Neural cell (in vitro differentiated cells): ENCODE data around the gene NCKAP1. TPM values are rescaled to one million over a fixed set of nuclear protein-coding genes. Genes with fewer than 3 reads are reported as not detected.
"Not testable (repeated sequence)": the region's sequence is repeated elsewhere in the genome, so short reads cannot be mapped to it uniquely, and the experiment has no call there.

ENCODE experiments used
- H2AFZ ChIP-seq: fragments of 200-600, 300-800 bp; sonication (generic), shearing (Covaris generic); 2 replicates; pipeline ENCODE4 v1.6.0; 2014; ENCODE audit warnings: low read depth, mild to moderate bottlenecking, antibody characterized with exemption, low read length, moderate library complexity
- H3F3A ChIP-seq: fragments of 200-600 bp; shearing (Covaris generic); 2 replicates; pipeline ENCODE4 v1.6.1; 2016; ENCODE audit warnings: mild to moderate bottlenecking, moderate library complexity, mixed read lengths, antibody characterized with exemption, low read length; ENCODE audit not compliant: insufficient read depth, poor library complexity, severe bottlenecking
- H3K27ac ChIP-seq: fragments of 200-600, 300-800 bp; sonication (generic), shearing (Covaris generic); 2 replicates; pipeline ENCODE4 v1.5.1; 2014; ENCODE audit warnings: mild to moderate bottlenecking, low read length, moderate library complexity
- H3K27me3 ChIP-seq: fragments of 300-800, 200-600 bp; sonication (generic), shearing (Covaris generic); 2 replicates; pipeline ENCODE4 v1.6.0; 2014; ENCODE audit warnings: mild to moderate bottlenecking, low read depth, low read length, moderate library complexity; ENCODE audit not compliant: insufficient read depth
- H3K36me3 ChIP-seq: fragments of 300-800, 200-600 bp; sonication (generic), shearing (Covaris generic); 2 replicates; pipeline ENCODE4 v1.5.1; 2014; ENCODE audit warnings: mild to moderate bottlenecking, antibody characterized with exemption, low read length, moderate library complexity; ENCODE audit not compliant: insufficient read depth
- H3K4me2 ChIP-seq: fragments of 300-800, 200-600 bp; sonication (generic), shearing (Covaris generic); 2 replicates; pipeline ENCODE4 v1.6.0; 2014; ENCODE audit warnings: mild to moderate bottlenecking, low read length
- H3K4me3 ChIP-seq: fragments of 300-800, 200-600 bp; sonication (generic), shearing (Covaris generic); 2 replicates; pipeline ENCODE4 v1.5.1; 2014; ENCODE audit warnings: mild to moderate bottlenecking, low read length, moderate library complexity
- H3K79me2 ChIP-seq: fragments of 200-600 bp; shearing (Covaris generic); replicated peaks from 2 replicates; pipeline ENCODE4 v1.6.0; 2014; ENCODE audit warnings: mild to moderate bottlenecking, low read length, moderate library complexity; ENCODE audit not compliant: insufficient read depth
- H3K9ac ChIP-seq: fragments of 300-800, 200-600 bp; sonication (generic), shearing (Covaris generic); 2 replicates; pipeline ENCODE4 v1.6.1; 2016; ENCODE audit warnings: mild to moderate bottlenecking, low read length, mixed read lengths
- H3K9me2 ChIP-seq: fragments of 200-600 bp; shearing (Covaris generic); 2 replicates; pipeline ENCODE4 v1.6.1; 2016; ENCODE audit warnings: mild to moderate bottlenecking, low read length, mixed read lengths; ENCODE audit not compliant: insufficient read depth
- H3K9me3 ChIP-seq: fragments of 200-600, 300-800 bp; sonication (generic), shearing (Covaris generic); 2 replicates; pipeline ENCODE4 v1.6.1; 2016; ENCODE audit warnings: mild to moderate bottlenecking, mixed run types, low read length, moderate library complexity, mixed read lengths
- H4K20me1 ChIP-seq: fragments of 200-600 bp; shearing (Covaris generic); 2 replicates; pipeline ENCODE4 v1.6.1; 2016; ENCODE audit warnings: mild to moderate bottlenecking, mixed run types; ENCODE audit not compliant: insufficient read depth
- EP300 ChIP-seq: fragments of 450-650 bp; conservative IDR thresholded peaks from 2 replicates; pipeline ENCODE4 v1.6.1; 2014; ENCODE audit warnings: antibody characterized with exemption, mild to moderate bottlenecking, moderate library complexity; ENCODE audit not compliant: poor library complexity, severe bottlenecking
- EZH2 ChIP-seq: fragments of 200-600, 300-800 bp; shearing (Covaris generic), sonication (generic); IDR thresholded peaks from 2 replicates; pipeline ENCODE4 v1.6.1; 2014; ENCODE audit warnings: antibody characterized with exemption, low read length, borderline replicate concordance, mild to moderate bottlenecking; ENCODE audit not compliant: insufficient read depth, poor library complexity, severe bottlenecking
- MXI1 ChIP-seq: fragments of 450-650 bp; conservative IDR thresholded peaks from 2 replicates; pipeline ENCODE4 v1.6.1; 2014; ENCODE audit warnings: antibody characterized with exemption, mild to moderate bottlenecking; ENCODE audit not compliant: poor library complexity, severe bottlenecking
- POLR2AphosphoS5 ChIP-seq: IDR thresholded peaks from 2 replicates; pipeline ENCODE4 v1.6.1; 2012
- RAD21 ChIP-seq: fragments of 450-650 bp; conservative IDR thresholded peaks from 2 replicates; pipeline ENCODE4 v1.6.1; 2014; ENCODE audit warnings: antibody characterized with exemption, mild to moderate bottlenecking, moderate library complexity
- REST ChIP-seq: IDR thresholded peaks from 2 replicates; pipeline ENCODE4 v1.6.1; 2012; ENCODE audit warnings: borderline replicate concordance
- SMC3 ChIP-seq: fragments of 450-650 bp; conservative IDR thresholded peaks from 2 replicates; pipeline ENCODE4 v1.6.1; 2014; ENCODE audit warnings: antibody characterized with exemption, mild to moderate bottlenecking, moderate library complexity; ENCODE audit not compliant: poor library complexity
- TAF1 ChIP-seq: IDR thresholded peaks from 2 replicates; pipeline ENCODE4 v1.6.1; 2012; ENCODE audit warnings: low read depth
- polyA plus RNA-seq: library from polyadenylated mRNA; depleted of rRNA; stranded (reverse); fragments of >200 nt; gene quantifications from 2 replicates; pipeline ENCODE4 v1.2.3, GENCODE V29; 2014
- TF ChIP-seq, protein P1 (sequence below): fragments of 450-650 bp; IDR thresholded peaks from 2 replicates; pipeline ENCODE4 v1.5.1; 2014; ENCODE audit warnings: antibody characterized with exemption, mild to moderate bottlenecking, moderate library complexity; ENCODE audit not compliant: poor library complexity, severe bottlenecking

The NCKAP1 gene
- polyA plus RNA-seq, 1 donor from 2014 or later, result 124 TPM

DNA sequence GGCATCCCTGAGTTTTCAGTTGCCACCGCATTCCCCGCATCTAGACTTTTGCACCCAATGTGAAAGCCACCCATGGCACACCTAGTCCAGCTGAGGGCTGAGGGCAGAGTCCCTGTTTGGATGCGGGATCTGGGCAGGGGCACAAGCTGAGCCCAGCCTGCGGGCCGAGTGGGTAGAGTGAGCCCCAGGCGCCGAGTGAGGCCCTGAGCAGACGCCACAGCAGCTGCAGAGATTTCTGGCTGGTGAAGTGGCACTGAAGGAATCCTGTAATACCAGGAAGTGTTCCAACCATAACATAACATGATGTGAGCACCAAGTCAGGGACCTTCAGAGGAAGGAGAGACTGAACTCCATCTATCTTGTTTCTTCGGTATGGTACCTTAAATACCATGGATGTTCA lies 144.1 kb downstream of the NCKAP1 start:
- no peak overlapping the region for H3K4me3 ChIP-seq
- H3K27me3 ChIP-seq, result no peaks in the 10 kb centered on the region
- H3K36me3 ChIP-seq, result no peaks in the 10 kb centered on the region
- H3K9ac ChIP-seq, result no peak overlapping the region
- H3K27ac ChIP-seq, result no peak overlapping the region
- TF ChIP-seq EZH2 (no peak), SMC3 (no peak), REST (no peak), EP300 (no peak), POLR2AphosphoS5 (no peak), TAF1 (no peak), RAD21 (no peak), MXI1 (no peak)
- TF ChIP-seq, protein P1, sequence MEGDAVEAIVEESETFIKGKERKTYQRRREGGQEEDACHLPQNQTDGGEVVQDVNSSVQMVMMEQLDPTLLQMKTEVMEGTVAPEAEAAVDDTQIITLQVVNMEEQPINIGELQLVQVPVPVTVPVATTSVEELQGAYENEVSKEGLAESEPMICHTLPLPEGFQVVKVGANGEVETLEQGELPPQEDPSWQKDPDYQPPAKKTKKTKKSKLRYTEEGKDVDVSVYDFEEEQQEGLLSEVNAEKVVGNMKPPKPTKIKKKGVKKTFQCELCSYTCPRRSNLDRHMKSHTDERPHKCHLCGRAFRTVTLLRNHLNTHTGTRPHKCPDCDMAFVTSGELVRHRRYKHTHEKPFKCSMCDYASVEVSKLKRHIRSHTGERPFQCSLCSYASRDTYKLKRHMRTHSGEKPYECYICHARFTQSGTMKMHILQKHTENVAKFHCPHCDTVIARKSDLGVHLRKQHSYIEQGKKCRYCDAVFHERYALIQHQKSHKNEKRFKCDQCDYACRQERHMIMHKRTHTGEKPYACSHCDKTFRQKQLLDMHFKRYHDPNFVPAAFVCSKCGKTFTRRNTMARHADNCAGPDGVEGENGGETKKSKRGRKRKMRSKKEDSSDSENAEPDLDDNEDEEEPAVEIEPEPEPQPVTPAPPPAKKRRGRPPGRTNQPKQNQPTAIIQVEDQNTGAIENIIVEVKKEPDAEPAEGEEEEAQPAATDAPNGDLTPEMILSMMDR, result no peak
- no peaks in the 10 kb centered on the region for H3K9me3 ChIP-seq
- H3K4me2 ChIP-seq, result no peak overlapping the region
- H2AFZ ChIP-seq, result no peak overlapping the region
- H3K79me2 ChIP-seq, result no peaks in the 10 kb centered on the region
- H4K20me1 ChIP-seq, result no peaks in the 10 kb centered on the region
- H3F3A ChIP-seq, result no peaks in the 10 kb centered on the region
- H3K9me2 ChIP-seq, result no peaks in the 10 kb centered on the region

- Histone ChIP-seq H3K9ac (no peak overlapping the region), H3K27ac (no peak overlapping the region), H2AFZ (no peak overlapping the region), H4K20me1 (no peaks in the 10 kb centered on the region), H3K36me3 (no peaks in the 10 kb centered on the region), H3K4me2 (no peak overlapping the region), H3K9me3 (no peaks in the 10 kb centered on the region), H3K27me3 (no peaks in the 10 kb centered on the region), H3K79me2 (no peaks in the 10 kb centered on the region), H3K4me3 (no peak overlapping the region), H3K9me2 (no peaks in the 10 kb centered on the region), H3F3A (no peaks in the 10 kb centered on the region)
- TF ChIP-seq POLR2AphosphoS5 (no peak), RAD21 (no peak), EP300 (no peak), SMC3 (no peak), EZH2 (no peak), MXI1 (no peak)
- TF ChIP-seq, protein P1, result no peak
These were observed 144.6 kb downstream of the NCKAP1 start for GRCh38 chr2:182893666-182894065.

DNA sequence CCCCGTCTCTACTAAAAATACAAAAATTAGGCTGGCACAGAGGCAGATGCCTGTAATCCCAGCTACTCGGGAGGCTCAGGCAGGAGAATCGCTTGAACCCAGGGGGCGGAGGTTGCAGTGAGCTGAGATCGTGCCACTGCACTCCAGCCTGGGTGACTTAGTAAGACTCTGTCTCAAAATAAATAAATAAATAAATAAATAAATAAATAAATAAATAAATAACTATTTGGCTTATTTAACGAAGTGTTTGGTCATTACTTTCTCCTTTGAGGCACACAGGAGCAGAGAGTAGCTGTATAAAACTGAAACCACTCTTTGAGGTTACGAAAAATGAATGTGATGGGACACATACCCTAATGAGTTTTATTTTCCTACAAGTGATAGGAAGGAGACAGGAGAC lies 145.2 kb downstream of the NCKAP1 start:
- not testable (repeated sequence) for H3K27me3 ChIP-seq, H3F3A ChIP-seq, H3K9me3 ChIP-seq, H3K27ac ChIP-seq, H3K9me2 ChIP-seq, H4K20me1 ChIP-seq, H3K4me3 ChIP-seq, H3K4me2 ChIP-seq, H3K36me3 ChIP-seq, H3K79me2 ChIP-seq, H3K9ac ChIP-seq, H2AFZ ChIP-seq
